GM12872 (cell line): Measurements from ENCODE around the gene PIP5K1B.

ENCODE experiments used
- TF ChIP-seq, protein P1 (sequence below): IDR thresholded peaks from 3 replicates; pipeline ENCODE4 v1.5.1; 2011; ENCODE audit warnings: low read depth, mild to moderate bottlenecking, low read length, moderate library complexity; ENCODE audit not compliant: insufficient read depth

PIP5K1B gene

DNA sequence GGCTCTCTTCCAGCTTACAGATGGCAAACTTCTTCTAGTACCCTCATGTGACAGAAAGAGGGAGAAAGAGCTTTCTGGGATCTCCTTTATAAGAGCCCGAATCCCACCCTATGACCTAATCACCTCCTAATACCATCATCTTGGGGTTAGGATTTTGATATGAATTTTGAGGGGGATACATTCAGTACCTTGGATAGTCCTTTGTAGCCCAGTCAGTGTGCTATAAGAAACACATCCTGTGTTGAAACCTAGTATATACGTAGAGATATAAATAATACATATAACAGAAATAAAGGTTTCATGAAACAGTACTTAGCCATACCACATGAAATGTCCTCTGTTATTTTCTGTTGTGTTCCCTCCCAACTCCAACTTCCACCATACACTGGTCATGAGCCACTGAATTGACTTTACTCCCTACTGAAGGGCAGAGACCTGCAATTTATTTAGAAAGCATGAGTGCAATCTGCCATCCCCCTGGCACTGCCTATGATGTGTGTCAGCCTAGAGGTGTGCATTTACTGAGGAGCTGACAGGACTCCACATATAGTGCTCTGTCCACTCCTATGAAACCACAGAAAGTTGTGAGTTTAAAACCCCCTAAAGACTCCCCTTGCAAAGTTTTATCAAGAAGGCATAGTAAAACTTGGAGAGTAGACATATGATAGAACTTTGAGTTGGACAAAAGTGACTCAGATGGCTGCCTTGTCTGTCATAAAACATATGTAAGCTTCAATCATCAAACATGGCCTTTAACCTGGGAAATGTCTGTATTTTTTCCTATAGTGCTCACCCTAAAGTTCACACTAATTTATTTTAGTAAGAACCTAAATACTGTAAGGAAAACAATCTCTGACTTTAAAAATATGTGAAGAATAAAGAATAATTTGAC is 12.8 kb downstream of the PIP5K1B start:
- TF ChIP-seq, protein P1, sequence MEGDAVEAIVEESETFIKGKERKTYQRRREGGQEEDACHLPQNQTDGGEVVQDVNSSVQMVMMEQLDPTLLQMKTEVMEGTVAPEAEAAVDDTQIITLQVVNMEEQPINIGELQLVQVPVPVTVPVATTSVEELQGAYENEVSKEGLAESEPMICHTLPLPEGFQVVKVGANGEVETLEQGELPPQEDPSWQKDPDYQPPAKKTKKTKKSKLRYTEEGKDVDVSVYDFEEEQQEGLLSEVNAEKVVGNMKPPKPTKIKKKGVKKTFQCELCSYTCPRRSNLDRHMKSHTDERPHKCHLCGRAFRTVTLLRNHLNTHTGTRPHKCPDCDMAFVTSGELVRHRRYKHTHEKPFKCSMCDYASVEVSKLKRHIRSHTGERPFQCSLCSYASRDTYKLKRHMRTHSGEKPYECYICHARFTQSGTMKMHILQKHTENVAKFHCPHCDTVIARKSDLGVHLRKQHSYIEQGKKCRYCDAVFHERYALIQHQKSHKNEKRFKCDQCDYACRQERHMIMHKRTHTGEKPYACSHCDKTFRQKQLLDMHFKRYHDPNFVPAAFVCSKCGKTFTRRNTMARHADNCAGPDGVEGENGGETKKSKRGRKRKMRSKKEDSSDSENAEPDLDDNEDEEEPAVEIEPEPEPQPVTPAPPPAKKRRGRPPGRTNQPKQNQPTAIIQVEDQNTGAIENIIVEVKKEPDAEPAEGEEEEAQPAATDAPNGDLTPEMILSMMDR: no peak

DNA sequence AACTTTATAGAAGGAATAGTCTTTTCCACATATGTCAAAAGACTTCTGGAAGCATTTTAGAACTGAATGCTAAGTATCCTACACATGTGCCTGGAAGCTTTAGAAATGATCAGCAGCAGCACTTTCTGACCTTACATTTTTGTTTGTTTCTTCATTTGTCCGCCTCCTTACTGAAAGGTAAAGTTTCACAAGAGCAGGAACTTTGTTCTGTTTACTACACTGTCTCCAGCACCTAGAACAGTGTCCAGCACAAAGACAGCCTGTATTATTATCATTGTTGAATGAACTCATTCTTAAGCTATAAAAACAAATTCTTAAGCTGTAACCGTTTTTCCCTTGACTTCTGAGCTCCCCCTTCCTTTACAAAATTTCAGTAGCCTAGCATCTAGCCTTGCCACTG is 14.8 kb downstream of the PIP5K1B start:
- TF ChIP-seq, protein P1: no peak

DNA sequence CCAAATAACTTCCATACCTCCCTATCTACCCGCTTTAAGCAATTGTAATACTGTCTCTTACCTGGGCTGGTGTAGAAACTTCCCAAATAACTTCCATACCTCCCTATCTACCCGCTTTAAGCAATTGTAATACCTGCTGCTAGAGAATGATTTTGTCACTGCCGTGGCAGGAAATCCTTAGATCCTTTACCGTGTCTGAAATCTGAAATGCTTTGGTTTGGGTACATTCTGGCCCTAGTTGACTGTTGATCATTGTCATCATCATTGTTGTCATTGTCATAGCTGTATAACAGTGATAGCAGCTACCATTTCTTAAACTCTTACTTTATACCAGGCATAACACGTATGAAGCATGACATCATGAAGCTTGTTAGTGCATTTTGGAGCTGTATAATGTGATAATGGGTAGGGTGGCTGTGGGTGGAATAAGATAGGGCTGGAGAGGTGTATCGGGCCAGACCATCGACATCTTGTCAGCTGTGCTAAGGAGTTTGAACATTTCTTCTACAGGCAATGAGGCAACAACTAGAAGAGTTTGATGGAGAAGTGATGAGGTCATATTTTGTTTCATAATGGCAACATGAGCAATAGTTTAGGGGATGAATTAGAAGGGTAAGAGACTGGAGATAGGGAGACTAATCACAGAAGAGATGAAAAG is 15.7 kb downstream of the PIP5K1B start:
- TF ChIP-seq, protein P1: no peak

DNA sequence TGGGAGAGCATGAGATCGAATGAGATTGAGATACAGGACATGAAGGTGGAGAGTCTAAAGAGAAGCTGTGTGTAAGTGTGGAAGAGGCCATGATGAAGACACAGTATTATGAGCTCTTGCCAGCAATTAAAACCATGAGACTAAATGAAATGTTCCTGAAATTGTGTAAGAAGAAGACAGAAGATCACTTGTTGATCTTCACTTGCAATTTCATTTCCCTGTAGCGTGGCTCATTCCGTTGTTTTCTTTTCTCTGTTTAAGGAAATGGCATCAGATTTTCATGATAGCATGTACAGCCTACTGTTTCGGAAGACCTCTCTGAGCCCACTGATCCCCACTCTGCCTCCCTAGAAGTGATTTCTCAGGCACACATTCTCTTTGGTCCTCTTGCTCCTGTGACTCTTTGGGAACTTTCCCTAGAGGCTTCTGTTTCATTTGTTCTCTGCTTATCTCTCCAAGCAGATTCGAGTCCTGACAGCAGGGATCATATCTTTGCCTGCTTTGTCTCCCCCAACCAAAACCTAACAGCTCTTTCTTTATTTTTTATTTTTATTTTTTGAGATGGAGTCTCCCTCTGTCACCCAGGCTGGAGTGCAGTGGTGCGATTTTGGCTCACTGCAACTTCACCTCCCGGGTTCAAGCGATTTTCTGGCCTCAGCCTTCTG is 16.8 kb downstream of the PIP5K1B start:
- TF ChIP-seq, protein P1: no peak

DNA sequence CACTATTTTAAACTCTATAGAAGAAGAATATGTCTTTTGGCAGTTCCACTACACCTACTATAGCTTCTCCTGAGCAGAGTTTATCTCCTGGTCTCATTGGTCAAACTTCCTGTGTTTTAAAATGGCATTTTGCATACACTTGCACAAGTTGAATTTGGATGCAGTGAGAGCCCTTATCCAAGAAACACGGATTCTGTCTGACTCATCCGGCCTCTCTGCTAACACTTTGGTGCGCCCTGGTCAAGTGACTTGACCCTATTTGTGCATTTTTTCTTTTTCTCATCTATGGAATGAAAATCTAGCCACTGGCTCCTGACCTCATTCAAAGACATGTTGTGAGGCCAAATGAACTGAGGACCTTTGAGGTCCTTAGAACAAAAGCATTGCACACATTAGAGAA is 20.0 kb downstream of the PIP5K1B start:
- TF ChIP-seq, protein P1: no peak

DNA sequence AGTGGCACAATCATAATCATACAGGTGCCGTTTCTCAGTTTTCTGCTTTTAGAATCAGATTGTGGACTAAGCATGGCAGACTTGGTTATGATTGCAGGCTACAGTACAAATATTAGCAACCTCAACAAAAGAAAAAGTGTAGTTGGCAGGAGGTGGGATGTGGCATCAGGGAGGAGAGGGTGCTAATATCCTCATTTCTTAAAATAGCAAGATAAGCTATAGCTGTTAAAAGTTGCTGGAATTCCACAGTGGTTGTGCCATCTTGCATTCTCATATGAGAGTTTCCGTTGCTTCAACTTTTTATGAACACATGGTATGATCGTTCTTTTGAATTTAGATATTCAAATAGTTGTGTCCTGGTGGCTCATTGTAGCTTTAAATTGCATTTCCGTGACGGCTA is 21.4 kb downstream of the PIP5K1B start:
- TF ChIP-seq, protein P1: no peak

DNA sequence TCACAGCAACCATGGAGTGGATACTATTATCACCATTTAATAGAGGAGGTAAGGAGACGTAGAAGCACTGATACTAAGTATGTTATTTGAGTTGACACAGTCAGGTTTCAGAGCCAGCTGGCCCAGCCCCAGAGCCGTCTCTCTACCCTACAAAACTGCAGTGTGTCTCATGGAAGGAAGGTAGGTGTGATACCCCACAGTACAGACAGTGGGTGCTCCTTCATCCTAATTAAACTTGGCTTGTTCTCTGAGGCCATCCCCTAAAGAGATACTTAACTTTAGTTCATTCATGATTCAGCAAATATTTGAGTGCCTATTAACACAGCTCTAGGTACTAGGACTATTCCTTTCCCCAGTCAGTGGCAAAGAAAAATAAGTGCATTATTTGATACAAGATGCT is 22.6 kb downstream of the PIP5K1B start:
- TF ChIP-seq, protein P1: no peak
